ENCODE data around the gene HMMR. TPM values are rescaled to one million over a fixed set of nuclear protein-coding genes. Genes with fewer than 3 reads are reported as not detected.
A peak's percentile ranks its signal among the peaks of the same experiment; 100 is the strongest.

Gene HMMR
- total and polyA plus RNA-seq, 5 donors from 2014 or later: 0.82 to 2.3 (median 1.0) TPM

DNA sequence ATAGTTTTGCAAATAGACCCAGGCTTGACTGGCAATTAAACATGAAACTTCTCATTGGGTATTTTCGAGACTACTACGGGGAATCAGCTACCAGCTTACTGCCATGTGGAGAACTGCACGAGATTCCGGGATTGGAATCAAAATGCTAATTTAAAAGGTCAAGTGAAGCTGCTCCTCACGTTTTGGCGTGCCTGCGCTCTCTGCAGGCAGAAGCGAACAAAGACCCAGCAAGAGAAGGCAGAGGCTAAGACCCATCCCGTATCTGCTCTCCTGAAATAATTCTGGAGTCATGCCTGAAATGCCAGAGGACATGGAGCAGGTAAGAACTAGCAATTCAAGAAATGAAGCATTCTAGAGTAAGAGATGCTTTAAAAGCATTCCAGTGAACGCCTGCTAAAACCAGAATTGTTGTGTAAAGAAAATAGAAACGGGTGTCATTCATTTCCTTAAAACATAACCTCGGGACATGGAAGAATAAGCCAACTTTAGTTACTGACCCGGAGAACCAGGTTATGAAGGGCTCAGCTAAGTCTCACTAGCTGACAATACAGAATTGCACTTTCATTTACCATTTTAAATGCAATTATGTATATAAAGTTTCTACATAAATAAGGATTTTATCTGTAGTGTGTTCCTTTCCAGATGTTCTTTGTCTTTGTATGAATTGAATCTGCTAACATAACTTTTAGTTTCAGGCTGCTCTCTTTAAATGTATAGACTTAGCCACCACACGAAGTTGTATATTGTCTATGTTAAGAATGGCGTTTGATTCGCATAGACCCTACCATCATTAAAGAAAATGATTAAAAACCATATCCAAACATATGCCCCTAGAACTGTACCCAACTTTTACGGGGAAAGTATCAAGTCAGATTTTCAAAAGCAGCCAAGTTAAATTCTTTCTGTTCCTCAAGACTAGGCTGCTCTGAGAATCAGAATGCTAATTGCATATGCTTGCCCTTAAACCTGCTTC is 43.0 kb downstream of the HMMR start:
- peak overlapping the region; percentile 95 for H3K4me3 ChIP-seq (ENCODE audit: low read depth, low read length)
- H3K4me3 Mint-ChIP-seq: peak overlapping the region; percentile 94 to 99 (median 96)
- H3K9me3 Mint-ChIP-seq: no peaks in the 10 kb centered on the region
- no peaks in the 10 kb centered on the region for H3K27me3 ChIP-seq (ENCODE audit: control insufficient read depth, insufficient read depth, low read length)
- H3K36me3 Mint-ChIP-seq: no peaks in the 10 kb centered on the region
- H3K36me3 ChIP-seq (ENCODE audit: control insufficient read depth, insufficient read depth, low read length): no peaks in the 10 kb centered on the region
- H3K9me3 ChIP-seq (ENCODE audit: control insufficient read depth in 2 of 2, low read length in 2 of 2): no peaks in the 10 kb centered on the region
- peak overlapping the region; percentile 99 for H3K27ac ChIP-seq (ENCODE audit: insufficient read depth, low read length, poor library complexity, severe bottlenecking)
- H3K27ac Mint-ChIP-seq: peak overlapping the region; percentile 99 to 100 (median 100)
- H3K4me1 ChIP-seq (ENCODE audit: control insufficient read depth, insufficient read depth, low read length, poor library complexity, severe bottlenecking): peaks cover 37% of the 10 kb centered on the region
- ATAC-seq (ENCODE audit: low read depth in 2 of 2): no peak
- peaks cover 5 to 37% (median 29%) of the 10 kb centered on the region in 4 donors for H3K4me1 Mint-ChIP-seq
- no peaks in the 10 kb centered on the region for H3K27me3 Mint-ChIP-seq
- peak in 1 of 3 donors; percentile 59 for DNase-seq

DNA sequence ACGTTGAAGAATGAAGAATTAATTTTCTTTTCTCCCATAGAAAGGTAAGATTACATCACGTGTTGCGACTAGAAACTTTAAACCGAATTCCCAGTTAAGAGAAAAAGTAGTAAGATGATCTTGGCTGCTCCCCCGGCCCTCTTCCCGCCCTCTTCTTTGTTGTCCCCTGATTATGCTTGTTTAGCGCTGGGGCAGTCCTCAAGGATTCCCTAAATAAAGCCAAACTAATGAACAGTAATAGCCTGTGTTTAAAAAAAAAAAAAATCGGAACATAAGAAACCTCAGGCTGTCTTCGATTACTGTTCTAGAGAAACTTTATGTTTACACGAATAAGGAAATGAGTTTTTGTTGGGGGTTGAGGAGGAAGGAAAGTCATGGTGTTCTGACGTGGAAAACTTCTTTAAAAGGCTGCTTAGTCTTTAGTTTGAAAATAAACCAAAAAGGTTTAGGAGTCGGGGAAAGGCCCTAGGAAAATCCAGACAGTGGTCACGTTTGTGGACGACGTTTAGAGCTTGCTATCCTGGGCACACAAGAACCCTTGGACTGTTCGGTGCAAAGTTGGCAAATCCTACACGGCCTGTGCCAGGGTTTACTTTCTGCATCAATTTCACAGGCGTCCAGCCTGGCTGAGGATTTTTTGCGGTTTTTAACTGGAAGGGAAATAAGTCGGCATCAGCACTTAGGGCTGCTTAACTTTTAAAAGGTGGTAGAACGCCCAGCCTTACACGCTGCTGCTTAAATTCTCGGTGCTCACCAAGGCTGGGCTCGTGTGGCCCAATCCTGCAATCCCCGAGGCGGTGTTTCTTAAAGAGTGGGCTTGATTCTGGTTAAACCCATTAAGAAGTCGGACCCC is 43.9 kb downstream of the HMMR start:
- Mint-ChIP-seq H3K4me3 (peak overlapping the region; percentile 94 to 99 (median 96)), H3K27me3 (no peaks in the 10 kb centered on the region), H3K36me3 (peaks cover 4% of the 10 kb centered on the region), H3K27ac (peak overlapping the region; percentile 99 to 100 (median 100)), H3K9me3 (no peaks in the 10 kb centered on the region), H3K4me1 (peaks cover 11 to 46% (median 36%) of the 10 kb centered on the region in 4 donors)
- Histone ChIP-seq H3K36me3 (ENCODE audit: control insufficient read depth, insufficient read depth, low read length) (no peaks in the 10 kb centered on the region), H3K9me3 (ENCODE audit: control insufficient read depth in 2 of 2, low read length in 2 of 2) (no peaks in the 10 kb centered on the region), H3K27me3 (ENCODE audit: control insufficient read depth, insufficient read depth, low read length) (no peaks in the 10 kb centered on the region), H3K4me1 (ENCODE audit: control insufficient read depth, insufficient read depth, low read length, poor library complexity, severe bottlenecking) (peaks cover 46% of the 10 kb centered on the region), H3K27ac (ENCODE audit: insufficient read depth, low read length, poor library complexity, severe bottlenecking) (peak overlapping the region; percentile 99), H3K4me3 (ENCODE audit: low read depth, low read length) (peak overlapping the region; percentile 95)
- DNase-seq: peak in 2 of 3 donors; percentile 38 to 71
- ATAC-seq (ENCODE audit: low read depth in 2 of 2): no peak

DNA sequence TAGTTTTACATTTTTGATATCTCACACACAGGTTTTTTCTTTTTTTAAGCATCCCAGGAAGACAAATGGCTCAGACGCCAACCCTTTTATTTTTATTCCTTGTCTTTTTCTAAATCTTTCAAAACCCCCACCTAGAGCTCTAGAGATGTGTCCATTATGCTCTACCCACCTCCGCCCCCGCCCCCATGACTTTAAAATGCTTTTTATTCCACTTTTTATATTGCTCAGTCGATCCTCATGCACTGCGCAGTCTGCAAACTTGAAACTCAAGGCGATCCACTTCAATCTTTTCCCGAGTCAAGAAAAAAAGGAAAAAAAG is 44.6 kb downstream of the HMMR start:
- Histone ChIP-seq H3K36me3 (ENCODE audit: control insufficient read depth, insufficient read depth, low read length) (no peaks in the 10 kb centered on the region), H3K4me3 (ENCODE audit: low read depth, low read length) (peak overlapping the region; percentile 95), H3K9me3 (ENCODE audit: control insufficient read depth in 2 of 2, low read length in 2 of 2) (no peaks in the 10 kb centered on the region), H3K27ac (ENCODE audit: insufficient read depth, low read length, poor library complexity, severe bottlenecking) (peak overlapping the region; percentile 99), H3K4me1 (ENCODE audit: control insufficient read depth, insufficient read depth, low read length, poor library complexity, severe bottlenecking) (peaks cover 53% of the 10 kb centered on the region), H3K27me3 (ENCODE audit: control insufficient read depth, insufficient read depth, low read length) (no peaks in the 10 kb centered on the region)
- ATAC-seq (ENCODE audit: low read depth in 2 of 2) (no peak), DNase-seq (no peak)
- Mint-ChIP-seq H3K36me3 (peaks cover 4% of the 10 kb centered on the region), H3K4me1 (peaks cover 11 to 51% (median 42%) of the 10 kb centered on the region in 4 donors), H3K27ac (peak overlapping the region; percentile 99 to 100 (median 100)), H3K27me3 (no peaks in the 10 kb centered on the region), H3K9me3 (no peaks in the 10 kb centered on the region), H3K4me3 (peak overlapping the region; percentile 94 to 99 (median 96))

DNA sequence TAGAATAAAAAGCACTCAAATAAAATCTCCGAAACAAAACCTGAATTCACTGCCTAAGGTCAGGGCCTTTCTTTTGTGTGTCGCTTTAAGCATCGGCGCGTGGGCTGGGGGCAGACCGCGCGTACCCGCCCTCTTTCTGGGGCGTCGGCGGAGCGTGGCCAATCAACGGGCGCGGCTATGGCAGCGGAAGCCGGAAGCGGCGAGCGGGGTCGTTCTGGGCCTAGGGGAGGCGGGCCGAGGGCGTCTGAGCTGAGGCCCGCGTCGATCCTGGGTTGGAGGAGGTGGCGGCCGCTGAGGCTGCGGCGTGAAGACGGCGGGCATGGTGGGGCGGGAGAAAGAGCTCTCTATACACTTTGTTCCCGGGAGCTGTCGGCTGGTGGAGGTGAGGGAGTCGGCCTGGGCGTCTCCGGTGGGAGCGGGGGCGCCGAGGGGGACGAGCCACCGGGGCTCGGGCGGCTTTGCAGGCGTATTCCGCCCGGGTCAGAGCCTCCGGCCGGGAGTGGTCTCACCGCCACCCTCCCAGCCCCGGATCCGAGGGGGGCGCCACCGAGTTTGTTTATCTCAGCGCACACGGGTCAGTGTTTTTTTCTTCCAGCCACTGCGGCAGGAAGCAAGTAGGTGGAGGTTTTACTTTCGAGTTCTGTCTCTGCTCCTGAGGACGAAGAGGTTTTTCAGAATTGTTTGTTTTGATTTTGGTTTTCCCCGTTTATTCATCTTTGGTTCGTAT is 45.1 kb downstream of the HMMR start, which contains the start of gene MAT2B:
MAT2B (plus strand) TSS at position 252 of the 727 bp plus-strand sequence; CDS start at position 320, 68 bp downstream.
- peak within 1 kb of the TSS; percentile 94 to 99 (median 96) for H3K4me3 Mint-ChIP-seq
- H3K4me1 ChIP-seq (ENCODE audit: control insufficient read depth, insufficient read depth, low read length, poor library complexity, severe bottlenecking): peaks cover 58% of the 10 kb centered on the region
- peaks cover 4% of the 10 kb centered on the region for H3K36me3 Mint-ChIP-seq
- peaks cover 11 to 56% (median 46%) of the 10 kb centered on the region in 4 donors for H3K4me1 Mint-ChIP-seq
- DNase-seq (peak; percentile 94 to 99 (median 96)), ATAC-seq (ENCODE audit: low read depth in 2 of 2) (peak; percentile 91 to 94)
- H3K9me3 ChIP-seq (ENCODE audit: control insufficient read depth in 2 of 2, low read length in 2 of 2): no peaks in the 10 kb centered on the region
- peak within 1 kb of the TSS; percentile 99 for H3K27ac ChIP-seq (ENCODE audit: insufficient read depth, low read length, poor library complexity, severe bottlenecking)
- H3K27me3 Mint-ChIP-seq: no peaks in the 10 kb centered on the region
- no peaks in the 10 kb centered on the region for H3K9me3 Mint-ChIP-seq
- peak within 1 kb of the TSS; percentile 96 for H3K4me3 ChIP-seq (ENCODE audit: low read depth, low read length)
- H3K36me3 ChIP-seq (ENCODE audit: control insufficient read depth, insufficient read depth, low read length): no peaks in the 10 kb centered on the region
- no peaks in the 10 kb centered on the region for H3K27me3 ChIP-seq (ENCODE audit: control insufficient read depth, insufficient read depth, low read length)
- peak within 1 kb of the TSS; percentile 99 to 100 (median 100) for H3K27ac Mint-ChIP-seq

DNA sequence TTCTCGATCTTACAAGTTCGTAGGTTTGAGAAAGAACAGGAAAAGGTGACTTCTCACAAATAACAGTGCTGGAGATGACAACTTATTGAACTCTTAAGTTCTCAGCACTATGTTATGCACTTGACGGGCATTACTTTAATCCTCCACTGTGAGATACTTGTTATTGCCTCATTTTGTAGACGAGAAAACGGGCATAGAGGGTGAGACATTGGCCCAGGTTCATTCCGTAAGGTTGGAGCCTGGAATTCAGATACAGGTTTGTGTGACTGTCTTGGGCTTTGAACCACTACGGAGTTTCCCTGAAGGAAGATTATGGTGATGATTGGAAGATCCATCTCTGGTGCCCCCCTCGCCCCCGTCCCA is 45.6 kb downstream of the HMMR start:
- DNase-seq (no peak), ATAC-seq (ENCODE audit: low read depth in 2 of 2) (peak in 1 of 2 donors; percentile 4)
- Mint-ChIP-seq H3K4me1 (peaks cover 6 to 62% (median 49%) of the 10 kb centered on the region in 4 donors), H3K36me3 (peaks cover 8% of the 10 kb centered on the region), H3K4me3 (peak overlapping the region; percentile 94 to 99 (median 96)), H3K27me3 (no peaks in the 10 kb centered on the region), H3K27ac (peak overlapping the region; percentile 99 to 100 (median 100)), H3K9me3 (no peaks in the 10 kb centered on the region)
- peak overlapping the region; percentile 99 for H3K27ac ChIP-seq (ENCODE audit: insufficient read depth, low read length, poor library complexity, severe bottlenecking)
- H3K4me3 ChIP-seq (ENCODE audit: low read depth, low read length): peak overlapping the region; percentile 96
- H3K36me3 ChIP-seq (ENCODE audit: control insufficient read depth, insufficient read depth, low read length): peaks cover 2% of the 10 kb centered on the region
- no peaks in the 10 kb centered on the region for H3K9me3 ChIP-seq (ENCODE audit: control insufficient read depth in 2 of 2, low read length in 2 of 2)
- H3K27me3 ChIP-seq (ENCODE audit: control insufficient read depth, insufficient read depth, low read length): no peaks in the 10 kb centered on the region
- peaks cover 64% of the 10 kb centered on the region for H3K4me1 ChIP-seq (ENCODE audit: control insufficient read depth, insufficient read depth, low read length, poor library complexity, severe bottlenecking)

DNA sequence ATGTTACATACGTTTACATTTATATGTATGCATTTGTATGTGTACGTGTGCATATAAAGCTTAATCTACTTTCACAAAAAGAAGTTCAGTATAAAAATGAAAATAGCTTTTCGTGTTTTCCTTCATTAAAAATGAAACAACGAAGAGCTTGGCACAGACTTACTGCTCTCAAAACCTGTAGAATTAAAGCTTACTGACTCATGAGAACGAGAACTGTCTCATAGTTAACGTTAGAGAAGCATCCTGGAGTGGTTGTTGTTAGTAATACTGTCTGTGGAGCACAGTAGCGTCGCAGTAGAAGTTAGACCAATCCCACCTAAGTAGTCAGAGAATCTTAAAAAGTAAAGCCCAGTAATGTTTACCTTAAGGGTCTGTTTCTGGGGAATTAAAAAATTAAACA is 46.3 kb downstream of the HMMR start:
- peak in 1 of 3 donors; percentile 54 for DNase-seq
- Histone ChIP-seq H3K4me1 (ENCODE audit: control insufficient read depth, insufficient read depth, low read length, poor library complexity, severe bottlenecking) (peaks cover 70% of the 10 kb centered on the region), H3K36me3 (ENCODE audit: control insufficient read depth, insufficient read depth, low read length) (peaks cover 5% of the 10 kb centered on the region), H3K4me3 (ENCODE audit: low read depth, low read length) (peak overlapping the region; percentile 96), H3K27me3 (ENCODE audit: control insufficient read depth, insufficient read depth, low read length) (no peaks in the 10 kb centered on the region), H3K9me3 (ENCODE audit: control insufficient read depth in 2 of 2, low read length in 2 of 2) (no peaks in the 10 kb centered on the region), H3K27ac (ENCODE audit: insufficient read depth, low read length, poor library complexity, severe bottlenecking) (peak overlapping the region; percentile 99)
- H3K27ac Mint-ChIP-seq: peak overlapping the region; percentile 99 to 100 (median 100)
- H3K27me3 Mint-ChIP-seq: no peaks in the 10 kb centered on the region
- H3K9me3 Mint-ChIP-seq: no peaks in the 10 kb centered on the region
- H3K4me3 Mint-ChIP-seq: peak overlapping the region; percentile 94 to 99 (median 96)
- peaks cover 9% of the 10 kb centered on the region for H3K36me3 Mint-ChIP-seq
- ATAC-seq (ENCODE audit: low read depth in 2 of 2): no peak
- H3K4me1 Mint-ChIP-seq: peaks cover 7 to 62% (median 51%) of the 10 kb centered on the region in 4 donors

DNA sequence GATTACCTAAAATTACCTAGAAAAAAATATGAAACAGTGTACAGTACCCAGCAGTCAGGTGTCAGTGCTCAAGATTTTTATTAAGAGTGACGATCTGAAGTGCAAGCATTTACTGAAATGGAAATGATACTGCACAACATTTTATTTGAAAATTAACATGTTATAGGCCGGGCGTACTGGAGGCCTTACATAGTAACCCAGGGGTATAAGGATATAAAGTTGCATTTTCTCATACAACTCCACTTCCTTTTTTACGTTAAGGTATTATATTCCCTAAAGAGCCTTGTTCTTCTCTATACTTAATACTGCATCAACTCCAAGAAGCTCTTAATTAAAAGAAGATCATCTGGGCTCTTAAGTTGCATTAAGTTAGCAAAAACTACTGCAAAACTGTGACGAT is 48.3 kb downstream of the HMMR start:
- Mint-ChIP-seq H3K9me3 (no peaks in the 10 kb centered on the region), H3K4me1 (peaks cover 20 to 67% (median 58%) of the 10 kb centered on the region in 4 donors), H3K27ac (peak overlapping the region; percentile 99 to 100 (median 100)), H3K36me3 (peaks cover 26% of the 10 kb centered on the region), H3K27me3 (no peaks in the 10 kb centered on the region), H3K4me3 (peak overlapping the region; percentile 94 to 99 (median 96))
- H3K27me3 ChIP-seq (ENCODE audit: control insufficient read depth, insufficient read depth, low read length): no peaks in the 10 kb centered on the region
- H3K4me1 ChIP-seq (ENCODE audit: control insufficient read depth, insufficient read depth, low read length, poor library complexity, severe bottlenecking): peaks cover 73% of the 10 kb centered on the region
- DNase-seq (no peak), ATAC-seq (ENCODE audit: low read depth in 2 of 2) (no peak)
- peak overlapping the region; percentile 99 for H3K27ac ChIP-seq (ENCODE audit: insufficient read depth, low read length, poor library complexity, severe bottlenecking)
- peak overlapping the region; percentile 96 for H3K4me3 ChIP-seq (ENCODE audit: low read depth, low read length)
- no peaks in the 10 kb centered on the region for H3K9me3 ChIP-seq (ENCODE audit: control insufficient read depth in 2 of 2, low read length in 2 of 2)
- peaks cover 25% of the 10 kb centered on the region for H3K36me3 ChIP-seq (ENCODE audit: control insufficient read depth, insufficient read depth, low read length)
